ENCODE data around the gene ATP11C. TPM values are rescaled to one million over a fixed set of nuclear protein-coding genes. Genes with fewer than 3 reads are reported as not detected.

The ATP11C gene
- total RNA-seq, 1 experiment from 2014 or later, result 19.4 TPM

- no TSS peak for BruUV-seq (replicated peaks)
- DNase-seq (ENCODE audit: low read depth, low spot score) (no peak), ATAC-seq (no peak)
- Histone ChIP-seq H3K4me3 (replicated peaks in 1 of 2; ENCODE audit: low read depth in 1 of 2, low read length in 2 of 2) (no peak overlapping the region), H3K9ac (ENCODE audit: low read length) (no peak overlapping the region), H3K27ac (ENCODE audit: low read depth, low read length) (no peak overlapping the region), H3K36me3 (ENCODE audit: control insufficient read depth in 1 of 2, insufficient read depth in 2 of 2, low read length in 2 of 2) (no peaks in the 10 kb centered on the region), H3K4me1 (ENCODE audit: control insufficient read depth in 1 of 2, insufficient read depth in 2 of 2, low read length in 2 of 2) (no peaks in the 10 kb centered on the region), H3K27me3 (ENCODE audit: insufficient read depth, low read length) (no peaks in the 10 kb centered on the region), H3K9me2 (ENCODE audit: insufficient read depth) (no peaks in the 10 kb centered on the region), H3K4me2 (ENCODE audit: low read length) (no peak overlapping the region), H4K20me1 (ENCODE audit: insufficient read depth) (no peaks in the 10 kb centered on the region), H2AFZ (ENCODE audit: low read depth, low read length, poor library complexity, severe bottlenecking) (no peak overlapping the region), H3K9me3 (ENCODE audit: control insufficient read depth in 1 of 2, insufficient read depth in 1 of 2, low read depth in 1 of 2, low read length in 2 of 2) (no peaks in the 10 kb centered on the region), H3K79me2 (ENCODE audit: insufficient read depth, low read length) (no peaks in the 10 kb centered on the region)
- no peak for TF ChIP-seq EGR1 (IDR thresholded peaks at IDR 0.05; ENCODE audit: low read depth)
- intact Hi-C loops (cut with micrococcal nuclease), result no loop called here
- CTCF ChIA-PET, result no interaction called here
- RAD21 ChIA-PET (ENCODE audit: low non-redundant PET in 1 of 2, low total read pairs in 2 of 2, uncharacterized antibody in 2 of 2, unreplicated experiment in 2 of 2), result no interaction called here
- POLR2A ChIA-PET, result no interaction called here
These were observed 106.5 kb downstream of the ATP11C start for GRCh38 chrX:139826065-139827044.

GRCh38 chrX:139825618-139826017, 107.2 kb downstream of the ATP11C start:
- no TSS peak for BruUV-seq (replicated peaks)
- H3K4me2 ChIP-seq (ENCODE audit: low read length), result no peak overlapping the region
- ChIA-PET POLR2A (no interaction called here), CTCF (no interaction called here), RAD21 (ENCODE audit: low non-redundant PET in 1 of 2, low total read pairs in 2 of 2, uncharacterized antibody in 2 of 2, unreplicated experiment in 2 of 2) (no interaction called here)
- no peaks in the 10 kb centered on the region for H3K79me2 ChIP-seq (ENCODE audit: insufficient read depth, low read length)
- no peaks in the 10 kb centered on the region for H4K20me1 ChIP-seq (ENCODE audit: insufficient read depth)
- no peaks in the 10 kb centered on the region for H3K9me2 ChIP-seq (ENCODE audit: insufficient read depth)
- intact Hi-C loops (cut with micrococcal nuclease), result no loop called here
- no peaks in the 10 kb centered on the region for H3K4me1 ChIP-seq (ENCODE audit: control insufficient read depth in 1 of 2, insufficient read depth in 2 of 2, low read length in 2 of 2)
- ATAC-seq, result no peak
- H3K4me3 ChIP-seq (replicated peaks in 1 of 2; ENCODE audit: low read depth in 1 of 2, low read length in 2 of 2), result no peak overlapping the region
- no peak overlapping the region for H3K9ac ChIP-seq (ENCODE audit: low read length)
- H3K27ac ChIP-seq (ENCODE audit: low read depth, low read length), result no peak overlapping the region
- no peaks in the 10 kb centered on the region for H3K27me3 ChIP-seq (ENCODE audit: insufficient read depth, low read length)
- H3K36me3 ChIP-seq (ENCODE audit: control insufficient read depth in 1 of 2, insufficient read depth in 2 of 2, low read length in 2 of 2), result no peaks in the 10 kb centered on the region
- no peak overlapping the region for H2AFZ ChIP-seq (ENCODE audit: low read depth, low read length, poor library complexity, severe bottlenecking)
- no peaks in the 10 kb centered on the region for H3K9me3 ChIP-seq (ENCODE audit: control insufficient read depth in 1 of 2, insufficient read depth in 1 of 2, low read depth in 1 of 2, low read length in 2 of 2)
- DNase-seq (ENCODE audit: low read depth, low spot score), result no peak
- TF ChIP-seq FOSL1 (IDR thresholded peaks at IDR 0.05; ENCODE audit: low read depth), result no peak
- TF ChIP-seq ELF1 (IDR thresholded peaks at IDR 0.05; ENCODE audit: borderline replicate concordance, low read depth), result no peak
- TF ChIP-seq ZBTB33 (IDR thresholded peaks at IDR 0.05; ENCODE audit: extremely low read depth, insufficient replicate concordance, low read length), result no peak
- no peak for TF ChIP-seq SIN3A (IDR thresholded peaks at IDR 0.05; ENCODE audit: low read depth)
- TF ChIP-seq MAX (IDR thresholded peaks at IDR 0.05), result no peak
- TF ChIP-seq POLR2AphosphoS5 (IDR thresholded peaks at IDR 0.05; ENCODE audit: low read depth, low read length), result no peak
- TF ChIP-seq, protein P1, sequence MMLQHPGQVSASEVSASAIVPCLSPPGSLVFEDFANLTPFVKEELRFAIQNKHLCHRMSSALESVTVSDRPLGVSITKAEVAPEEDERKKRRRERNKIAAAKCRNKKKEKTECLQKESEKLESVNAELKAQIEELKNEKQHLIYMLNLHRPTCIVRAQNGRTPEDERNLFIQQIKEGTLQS (IDR thresholded peaks at IDR 0.05), result no peak
- TF ChIP-seq RAD21 (IDR thresholded peaks at IDR 0.05; ENCODE audit: low read depth), result no peak
- no peak for TF ChIP-seq TCF7L2 (IDR thresholded peaks at IDR 0.05; ENCODE audit: borderline replicate concordance, extremely low read depth, insufficient read depth, insufficient read length)
- TF ChIP-seq CBX3 (IDR thresholded peaks at IDR 0.05; ENCODE audit: low read depth), result no peak
- TF ChIP-seq ZNF274 (IDR thresholded peaks at IDR 0.05; ENCODE audit: low read depth, low read length), result no peak
- no peak for TF ChIP-seq EZH2 (IDR thresholded peaks at IDR 0.05)
- no peak for TF ChIP-seq EZH2phosphoT487 (IDR thresholded peaks at IDR 0.05; ENCODE audit: borderline replicate concordance)
- no peak for TF ChIP-seq JUND (IDR thresholded peaks at IDR 0.05)
- no peak for TF ChIP-seq CEBPB (IDR thresholded peaks at IDR 0.05; ENCODE audit: low read depth)
- TF ChIP-seq POLR2A (IDR thresholded peaks at IDR 0.05; ENCODE audit: borderline replicate concordance, extremely low read depth, insufficient read depth, insufficient read length), result no peak
- no peak for TF ChIP-seq ZFX (IDR thresholded peaks at IDR 0.05)

All from HCT116 (cell line).